ENCODE data around the gene OSGIN1.

DNA sequence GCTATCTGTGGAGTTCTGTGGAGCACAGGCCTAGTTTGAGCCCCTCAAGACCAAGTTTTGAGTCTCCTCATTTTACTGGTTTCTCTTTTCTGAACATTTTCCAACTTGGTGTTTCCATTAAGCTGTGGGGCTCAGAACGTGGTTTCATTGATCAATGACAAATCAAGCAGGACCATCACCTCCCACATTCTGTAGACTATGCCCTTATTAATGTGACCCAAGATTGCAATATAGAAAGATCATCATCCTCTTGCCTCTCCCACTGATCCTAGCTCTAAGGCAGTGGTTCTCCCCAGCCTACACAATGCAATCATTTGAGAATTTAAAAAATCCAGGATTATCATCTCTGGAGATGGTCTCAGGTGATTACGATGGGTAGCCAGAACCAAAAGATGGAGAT lies 15.8 kb upstream of the OSGIN1 start:
- TF ChIP-seq, protein P1, sequence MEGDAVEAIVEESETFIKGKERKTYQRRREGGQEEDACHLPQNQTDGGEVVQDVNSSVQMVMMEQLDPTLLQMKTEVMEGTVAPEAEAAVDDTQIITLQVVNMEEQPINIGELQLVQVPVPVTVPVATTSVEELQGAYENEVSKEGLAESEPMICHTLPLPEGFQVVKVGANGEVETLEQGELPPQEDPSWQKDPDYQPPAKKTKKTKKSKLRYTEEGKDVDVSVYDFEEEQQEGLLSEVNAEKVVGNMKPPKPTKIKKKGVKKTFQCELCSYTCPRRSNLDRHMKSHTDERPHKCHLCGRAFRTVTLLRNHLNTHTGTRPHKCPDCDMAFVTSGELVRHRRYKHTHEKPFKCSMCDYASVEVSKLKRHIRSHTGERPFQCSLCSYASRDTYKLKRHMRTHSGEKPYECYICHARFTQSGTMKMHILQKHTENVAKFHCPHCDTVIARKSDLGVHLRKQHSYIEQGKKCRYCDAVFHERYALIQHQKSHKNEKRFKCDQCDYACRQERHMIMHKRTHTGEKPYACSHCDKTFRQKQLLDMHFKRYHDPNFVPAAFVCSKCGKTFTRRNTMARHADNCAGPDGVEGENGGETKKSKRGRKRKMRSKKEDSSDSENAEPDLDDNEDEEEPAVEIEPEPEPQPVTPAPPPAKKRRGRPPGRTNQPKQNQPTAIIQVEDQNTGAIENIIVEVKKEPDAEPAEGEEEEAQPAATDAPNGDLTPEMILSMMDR (IDR thresholded peaks at IDR 0.05), result no peak
- TF ChIP-seq EZH2 (IDR thresholded peaks at IDR 0.05; ENCODE audit: borderline replicate concordance, insufficient read depth, low read depth, low read length, poor library complexity, severe bottlenecking), result no peak

Data from B cell (primary cell).